Fibroblast of lung (primary cell): Measurements from ENCODE around the gene ST6GAL1. TPM values are rescaled to one million over a fixed set of nuclear protein-coding genes. Genes with fewer than 3 reads are reported as not detected.
A peak's percentile ranks its signal among the peaks of the same experiment; 100 is the strongest.
"Not testable (repeated sequence)": the region's sequence is repeated elsewhere in the genome, so short reads cannot be mapped to it uniquely, and the experiment has no call there.

Source experiments
- DNase-seq, 2 donors: peaks; one replicate each; pipeline versions ENCODE4 v3.0.0 to v3.0.0-alpha.2; 2010; ENCODE audit warnings: low read depth in 2 of 2
- H2AFZ ChIP-seq: 2 replicates; pipeline ENCODE4 v1.5.1; 2012; ENCODE audit warnings: low read length, control low read depth, inconsistent platforms
- H3K27ac ChIP-seq: 2 replicates; pipeline ENCODE4 v1.5.1; 2011; ENCODE audit warnings: low read length, control low read depth; ENCODE audit not compliant: insufficient read depth
- H3K27me3 ChIP-seq: 2 replicates; pipeline ENCODE4 v1.5.1; 2011; ENCODE audit warnings: mild to moderate bottlenecking, low read length; ENCODE audit not compliant: control insufficient read depth, insufficient read depth
- H3K36me3 ChIP-seq: 2 replicates; pipeline ENCODE4 v1.5.1; 2011; ENCODE audit warnings: low read length; ENCODE audit not compliant: control insufficient read depth, insufficient read depth
- H3K4me1 ChIP-seq: 2 replicates; pipeline ENCODE4 v1.5.1; 2011; ENCODE audit warnings: low read length; ENCODE audit not compliant: control insufficient read depth, insufficient read depth; ENCODE audit errors: extremely low read depth
- H3K4me2 ChIP-seq: 2 replicates; pipeline ENCODE4 v1.5.1; 2011; ENCODE audit warnings: low read length, control low read depth; ENCODE audit not compliant: insufficient read depth; ENCODE audit errors: extremely low read depth
- H3K4me3 ChIP-seq, 4 experiments: fragments of 200-600 bp in 1 of 4; sonication (generic) in 1 of 4; replicated peaks in 1 of 4; 2 replicates each; pipeline ENCODE4 v1.5.1; 2011 to 2016; ENCODE audit warnings: low read length in 4 of 4, low read depth in 3 of 4, mild to moderate bottlenecking in 3 of 4, control low read depth in 2 of 4, inconsistent platforms in 1 of 4, mixed read lengths in 1 of 4; ENCODE audit not compliant: insufficient read depth in 1 of 4; ENCODE audit errors: control extremely low read depth in 1 of 4
- H3K79me2 ChIP-seq: 2 replicates; pipeline ENCODE4 v1.5.1; 2012; ENCODE audit warnings: mild to moderate bottlenecking, low read length, inconsistent platforms; ENCODE audit not compliant: control insufficient read depth, insufficient read depth
- H3K9ac ChIP-seq: 2 replicates; pipeline ENCODE4 v1.5.1; 2011; ENCODE audit warnings: mild to moderate bottlenecking, low read length, control low read depth; ENCODE audit not compliant: insufficient read depth
- H3K9me3 ChIP-seq: 2 replicates; pipeline ENCODE4 v1.5.1; 2012; ENCODE audit warnings: low read depth, low read length; ENCODE audit not compliant: control insufficient read depth, insufficient read depth
- H4K20me1 ChIP-seq: 2 replicates; pipeline ENCODE4 v1.5.1; 2011; ENCODE audit warnings: low read length; ENCODE audit not compliant: control insufficient read depth, insufficient read depth; ENCODE audit errors: extremely low read depth
- EZH2 ChIP-seq: IDR thresholded peaks from 2 replicates; pipeline ENCODE4 v1.5.1; 2012; ENCODE audit warnings: low read length, control low read depth, mild to moderate bottlenecking; ENCODE audit errors: missing control alignments
- polyA plus RNA-seq, 2 donors: library from polyadenylated mRNA; depleted of rRNA in 1 of 2; stranded (reverse) in 1 of 2; unstranded in 1 of 2; fragments of >200 nt; gene quantifications; 2 replicates each; pipeline ENCODE4 v1.2.1, GENCODE V29; 2011 to 2012; ENCODE audit warnings: missing spikeins in 1 of 2
- total RNA-seq: library from RNA; depleted of rRNA; stranded (reverse); fragments of >200 nt; gene quantifications from 2 replicates; pipeline ENCODE4 v1.2.1, GENCODE V29; 2014
- TF ChIP-seq, protein P1 (sequence below), 2 donors: IDR thresholded peaks in 1 of 2; conservative IDR thresholded peaks in 1 of 2; 1 replicate in 1 of 2; 2 replicates in 1 of 2; pipeline ENCODE4 v1.5.1; 2011 to 2012; ENCODE audit warnings: low read length in 2 of 2, control low read depth in 1 of 2, inconsistent platforms in 1 of 2, low read depth in 1 of 2, mild to moderate bottlenecking in 1 of 2

The ST6GAL1 gene
- total and polyA plus RNA-seq, 2 donors (not counting 1 experiment from before 2014, with no cell fraction given), result 0.83 to 1.00 TPM

DNA sequence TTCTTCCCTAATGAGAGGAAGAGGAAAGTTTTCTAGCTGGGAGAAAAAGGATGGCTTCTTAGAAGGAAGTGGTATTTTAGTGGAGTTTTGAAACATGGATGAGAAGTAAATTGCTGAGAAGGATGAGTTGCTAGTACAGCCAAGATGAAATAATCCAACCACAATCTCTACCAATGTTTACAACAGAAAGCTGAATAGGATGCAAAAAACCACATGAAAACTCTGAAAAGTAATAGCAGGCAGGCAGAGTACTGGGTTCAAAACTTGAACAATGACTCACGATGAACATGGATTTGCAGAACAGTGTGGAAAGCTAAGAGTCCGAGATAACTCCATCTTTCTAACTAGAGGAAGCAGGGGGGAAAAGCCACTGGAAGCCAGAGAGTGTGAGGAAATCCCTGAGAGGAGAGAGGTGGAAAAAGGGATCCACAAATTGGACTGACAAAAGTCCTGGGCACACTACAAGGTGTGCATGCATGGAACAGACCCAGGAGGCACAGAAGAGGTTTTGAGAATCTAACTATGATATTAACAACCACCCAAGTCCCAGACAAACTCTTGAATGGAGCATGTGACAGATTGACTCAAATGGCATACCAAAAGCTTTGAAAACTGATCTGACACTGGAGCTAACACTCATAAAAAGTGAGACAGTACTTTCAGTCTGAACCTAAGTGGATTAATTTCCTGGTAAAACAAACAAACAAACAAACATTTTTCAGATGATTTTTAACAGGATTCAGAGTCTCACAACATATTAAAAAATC lies 76.7 kb downstream of the ST6GAL1 start:
- DNase-seq, result peak; percentile 14 to 34
- Histone ChIP-seq H3K4me2 (no peak overlapping the region), H3K27me3 (no peaks in the 10 kb centered on the region), H3K9ac (no peak overlapping the region), H3K4me1 (no peaks in the 10 kb centered on the region), H2AFZ (no peak overlapping the region), H3K4me3 (no peak overlapping the region), H3K27ac (no peak overlapping the region), H3K36me3 (no peaks in the 10 kb centered on the region), H3K79me2 (no peaks in the 10 kb centered on the region), H3K9me3 (no peaks in the 10 kb centered on the region), H4K20me1 (no peaks in the 10 kb centered on the region)
- TF ChIP-seq EZH2, result no peak
- TF ChIP-seq, protein P1, sequence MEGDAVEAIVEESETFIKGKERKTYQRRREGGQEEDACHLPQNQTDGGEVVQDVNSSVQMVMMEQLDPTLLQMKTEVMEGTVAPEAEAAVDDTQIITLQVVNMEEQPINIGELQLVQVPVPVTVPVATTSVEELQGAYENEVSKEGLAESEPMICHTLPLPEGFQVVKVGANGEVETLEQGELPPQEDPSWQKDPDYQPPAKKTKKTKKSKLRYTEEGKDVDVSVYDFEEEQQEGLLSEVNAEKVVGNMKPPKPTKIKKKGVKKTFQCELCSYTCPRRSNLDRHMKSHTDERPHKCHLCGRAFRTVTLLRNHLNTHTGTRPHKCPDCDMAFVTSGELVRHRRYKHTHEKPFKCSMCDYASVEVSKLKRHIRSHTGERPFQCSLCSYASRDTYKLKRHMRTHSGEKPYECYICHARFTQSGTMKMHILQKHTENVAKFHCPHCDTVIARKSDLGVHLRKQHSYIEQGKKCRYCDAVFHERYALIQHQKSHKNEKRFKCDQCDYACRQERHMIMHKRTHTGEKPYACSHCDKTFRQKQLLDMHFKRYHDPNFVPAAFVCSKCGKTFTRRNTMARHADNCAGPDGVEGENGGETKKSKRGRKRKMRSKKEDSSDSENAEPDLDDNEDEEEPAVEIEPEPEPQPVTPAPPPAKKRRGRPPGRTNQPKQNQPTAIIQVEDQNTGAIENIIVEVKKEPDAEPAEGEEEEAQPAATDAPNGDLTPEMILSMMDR (conservative IDR thresholded peaks at IDR 0.05 in 1 of 2, IDR thresholded peaks at IDR 0.05 in 1 of 2; ENCODE audit: low read depth in 1 of 2, low read length in 2 of 2), result no peak

DNA sequence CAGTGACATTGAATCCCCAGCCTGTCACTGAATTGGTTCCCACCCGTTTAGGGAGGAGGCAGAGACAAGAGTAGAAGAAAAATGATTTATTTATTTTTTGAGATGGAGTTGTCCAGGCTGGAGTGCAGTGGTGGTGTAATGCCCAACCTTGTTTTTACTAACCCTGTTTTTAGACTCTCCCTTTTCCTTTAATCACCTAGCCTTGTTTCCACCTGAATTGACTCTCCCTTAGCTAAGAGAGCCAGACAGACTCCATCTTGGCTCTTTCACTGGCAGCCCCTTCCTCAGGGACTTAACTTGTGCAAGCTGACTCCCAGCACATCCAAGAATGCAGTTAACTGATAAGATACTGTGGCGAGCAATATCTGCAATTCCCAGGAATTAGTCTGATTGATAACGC lies 80.1 kb downstream of the ST6GAL1 start:
- H3K36me3 ChIP-seq, H3K4me3 ChIP-seq, H3K9ac ChIP-seq, H4K20me1 ChIP-seq, H3K4me2 ChIP-seq, H3K4me1 ChIP-seq, H3K27ac ChIP-seq, H2AFZ ChIP-seq, H3K9me3 ChIP-seq, H3K79me2 ChIP-seq, H3K27me3 ChIP-seq, DNase-seq: not testable (repeated sequence)

DNA sequence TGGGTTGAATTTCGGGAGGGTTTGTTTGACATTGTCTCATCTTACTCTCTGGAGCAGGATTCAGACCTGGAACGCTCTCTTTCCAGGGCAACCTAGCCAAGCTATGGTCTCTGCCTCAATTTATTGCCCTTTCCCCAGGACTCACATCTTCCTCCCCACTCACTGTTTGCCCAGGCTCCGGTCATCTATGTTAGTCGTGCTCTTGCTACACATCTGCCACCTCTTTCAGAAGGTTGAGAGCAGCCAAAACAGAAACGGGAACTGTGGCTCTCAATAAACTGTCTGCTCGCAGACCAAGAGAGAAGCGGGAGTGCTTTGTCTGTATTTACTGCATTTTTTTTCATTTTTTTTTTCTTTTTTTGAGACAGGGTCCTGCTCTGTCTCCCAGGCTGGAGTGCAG lies 81.6 kb downstream of the ST6GAL1 start:
- Histone ChIP-seq H3K4me1 (no peaks in the 10 kb centered on the region), H3K36me3 (no peaks in the 10 kb centered on the region), H2AFZ (no peak overlapping the region), H3K27me3 (no peaks in the 10 kb centered on the region), H4K20me1 (no peaks in the 10 kb centered on the region), H3K9ac (no peak overlapping the region), H3K9me3 (no peaks in the 10 kb centered on the region), H3K27ac (no peak overlapping the region), H3K4me3 (no peak overlapping the region), H3K79me2 (no peaks in the 10 kb centered on the region), H3K4me2 (no peak overlapping the region)
- no peak for DNase-seq
- TF ChIP-seq, protein P1 (conservative IDR thresholded peaks at IDR 0.05 in 1 of 2, IDR thresholded peaks at IDR 0.05 in 1 of 2; ENCODE audit: low read depth in 1 of 2, low read length in 2 of 2), result no peak
- no peak for TF ChIP-seq EZH2
